ENCODE data around the gene SLC17A2. TPM values are rescaled to one million over a fixed set of nuclear protein-coding genes. Genes with fewer than 3 reads are reported as not detected.

Gene SLC17A2
- total and polyA plus RNA-seq, 2 of the 13 experiments (the other 11 are each of a cell fraction or from before 2014, with no cell fraction given): 11.2 to 32.4 TPM

DNA sequence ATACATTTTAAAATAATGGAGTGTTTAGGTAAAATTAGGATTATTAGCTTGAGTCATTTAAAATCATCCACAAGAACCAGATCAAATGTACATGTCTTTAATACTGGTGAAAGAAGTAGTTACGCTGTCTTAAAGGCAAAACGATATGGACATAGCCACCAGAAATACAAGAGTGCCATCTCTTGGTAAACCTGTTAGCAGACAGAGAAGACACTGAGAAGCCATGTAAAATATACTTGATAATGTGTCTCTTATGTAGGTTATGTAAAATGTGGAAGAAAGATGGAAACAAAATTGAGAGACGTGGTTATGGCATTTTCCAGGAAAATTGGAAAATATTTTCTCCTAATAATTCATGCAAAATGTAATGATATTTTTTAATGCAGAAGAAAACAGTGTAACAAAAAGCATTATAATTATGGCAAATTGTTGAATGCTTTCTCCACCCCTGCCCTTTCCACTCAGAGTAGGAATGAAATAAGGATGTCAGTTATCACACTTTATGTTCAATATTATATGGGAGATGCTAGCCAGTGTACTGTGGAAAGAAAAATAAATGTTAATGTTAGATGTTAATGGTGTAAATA, 12.2 kb upstream of the SLC17A2 start (continued):
- TF ChIP-seq ZNF317 (CRISPR knock-in tag; IDR thresholded peaks at IDR 0.05) (no peak), ZNF737 (CRISPR knock-in tag; IDR thresholded peaks at IDR 0.05; ENCODE audit: borderline replicate concordance) (no peak), ZNF503 (CRISPR knock-in tag; IDR thresholded peaks at IDR 0.05) (no peak), FOXA3 (CRISPR knock-in tag; IDR thresholded peaks at IDR 0.05) (peak; percentile 27; the same call in 1 of the 2 replicates), MBNL3 (CRISPR knock-in tag; conservative IDR thresholded peaks at IDR 0.05) (no peak), KAT8 (CRISPR knock-in tag; IDR thresholded peaks at IDR 0.05) (peak; percentile 64), CREB1 (IDR thresholded peaks at IDR 0.05) (no peak), CREB1 (CRISPR knock-in tag; IDR thresholded peaks at IDR 0.05) (peak; percentile 29; the same call in 1 of the 2 replicates), YEATS2 (CRISPR knock-in tag; IDR thresholded peaks at IDR 0.05; ENCODE audit: borderline replicate concordance) (peak; percentile 40; the same call in 1 of the 2 replicates), NFRKB (IDR thresholded peaks at IDR 0.05) (no peak), RARA (CRISPR knock-in tag; IDR thresholded peaks at IDR 0.05) (peak; percentile 29; the same call in 1 of the 2 replicates), KDM2A (CRISPR knock-in tag; IDR thresholded peaks at IDR 0.05; ENCODE audit: borderline replicate concordance, low read depth) (no peak), ARNT2 (CRISPR knock-in tag; IDR thresholded peaks at IDR 0.05; ENCODE audit: low read depth) (no peak), MIER2 (CRISPR knock-in tag; IDR thresholded peaks at IDR 0.05) (no peak), RXRB (CRISPR knock-in tag; IDR thresholded peaks at IDR 0.05; ENCODE audit: borderline replicate concordance) (peak; percentile 46; the same call in 1 of the 2 replicates), ZNF20 (CRISPR knock-in tag; IDR thresholded peaks at IDR 0.05) (no peak), HMG20A (CRISPR knock-in tag; IDR thresholded peaks at IDR 0.05; ENCODE audit: borderline replicate concordance) (peak; percentile 16; the same call in 1 of the 2 replicates), KLF12 (CRISPR knock-in tag; IDR thresholded peaks at IDR 0.05; ENCODE audit: borderline replicate concordance) (no peak), MIER3 (CRISPR knock-in tag; IDR thresholded peaks at IDR 0.05; ENCODE audit: borderline replicate concordance) (0 out of 2 replicates have a peak, but pooled peaks have one; percentile 21)
- TF ChIP-seq, protein P1, sequence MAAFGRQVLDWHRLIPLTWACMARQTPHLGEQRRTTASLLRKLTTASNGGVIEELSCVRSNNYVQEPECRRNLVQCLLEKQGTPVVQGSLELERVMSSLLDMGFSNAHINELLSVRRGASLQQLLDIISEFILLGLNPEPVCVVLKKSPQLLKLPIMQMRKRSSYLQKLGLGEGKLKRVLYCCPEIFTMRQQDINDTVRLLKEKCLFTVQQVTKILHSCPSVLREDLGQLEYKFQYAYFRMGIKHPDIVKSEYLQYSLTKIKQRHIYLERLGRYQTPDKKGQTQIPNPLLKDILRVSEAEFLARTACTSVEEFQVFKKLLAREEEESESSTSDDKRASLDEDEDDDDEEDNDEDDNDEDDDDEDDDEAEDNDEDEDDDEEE (CRISPR knock-in tag; IDR thresholded peaks at IDR 0.05): no peak
- TF ChIP-seq, protein P2, sequence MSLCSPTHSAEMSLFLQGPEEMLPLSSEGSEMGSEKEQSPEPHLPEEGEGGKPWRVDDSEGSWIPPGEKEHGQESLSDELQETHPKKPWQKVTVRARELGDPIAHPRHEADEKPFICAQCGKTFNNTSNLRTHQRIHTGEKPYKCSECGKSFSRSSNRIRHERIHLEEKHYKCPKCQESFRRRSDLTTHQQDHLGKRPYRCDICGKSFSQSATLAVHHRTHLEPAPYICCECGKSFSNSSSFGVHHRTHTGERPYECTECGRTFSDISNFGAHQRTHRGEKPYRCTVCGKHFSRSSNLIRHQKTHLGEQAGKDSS (CRISPR knock-in tag; IDR thresholded peaks at IDR 0.05; ENCODE audit: borderline replicate concordance, low read depth): no peak
- TF ChIP-seq, protein P3, sequence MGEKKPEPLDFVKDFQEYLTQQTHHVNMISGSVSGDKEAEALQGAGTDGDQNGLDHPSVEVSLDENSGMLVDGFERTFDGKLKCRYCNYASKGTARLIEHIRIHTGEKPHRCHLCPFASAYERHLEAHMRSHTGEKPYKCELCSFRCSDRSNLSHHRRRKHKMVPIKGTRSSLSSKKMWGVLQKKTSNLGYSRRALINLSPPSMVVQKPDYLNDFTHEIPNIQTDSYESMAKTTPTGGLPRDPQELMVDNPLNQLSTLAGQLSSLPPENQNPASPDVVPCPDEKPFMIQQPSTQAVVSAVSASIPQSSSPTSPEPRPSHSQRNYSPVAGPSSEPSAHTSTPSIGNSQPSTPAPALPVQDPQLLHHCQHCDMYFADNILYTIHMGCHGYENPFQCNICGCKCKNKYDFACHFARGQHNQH (CRISPR knock-in tag; IDR thresholded peaks at IDR 0.05): no peak
- TF ChIP-seq, protein P4, sequence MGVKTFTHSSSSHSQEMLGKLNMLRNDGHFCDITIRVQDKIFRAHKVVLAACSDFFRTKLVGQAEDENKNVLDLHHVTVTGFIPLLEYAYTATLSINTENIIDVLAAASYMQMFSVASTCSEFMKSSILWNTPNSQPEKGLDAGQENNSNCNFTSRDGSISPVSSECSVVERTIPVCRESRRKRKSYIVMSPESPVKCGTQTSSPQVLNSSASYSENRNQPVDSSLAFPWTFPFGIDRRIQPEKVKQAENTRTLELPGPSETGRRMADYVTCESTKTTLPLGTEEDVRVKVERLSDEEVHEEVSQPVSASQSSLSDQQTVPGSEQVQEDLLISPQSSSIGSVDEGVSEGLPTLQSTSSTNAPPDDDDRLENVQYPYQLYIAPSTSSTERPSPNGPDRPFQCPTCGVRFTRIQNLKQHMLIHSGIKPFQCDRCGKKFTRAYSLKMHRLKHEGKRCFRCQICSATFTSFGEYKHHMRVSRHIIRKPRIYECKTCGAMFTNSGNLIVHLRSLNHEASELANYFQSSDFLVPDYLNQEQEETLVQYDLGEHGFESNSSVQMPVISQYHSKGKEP (CRISPR knock-in tag; IDR thresholded peaks at IDR 0.05): no peak
- TF ChIP-seq, protein P5, sequence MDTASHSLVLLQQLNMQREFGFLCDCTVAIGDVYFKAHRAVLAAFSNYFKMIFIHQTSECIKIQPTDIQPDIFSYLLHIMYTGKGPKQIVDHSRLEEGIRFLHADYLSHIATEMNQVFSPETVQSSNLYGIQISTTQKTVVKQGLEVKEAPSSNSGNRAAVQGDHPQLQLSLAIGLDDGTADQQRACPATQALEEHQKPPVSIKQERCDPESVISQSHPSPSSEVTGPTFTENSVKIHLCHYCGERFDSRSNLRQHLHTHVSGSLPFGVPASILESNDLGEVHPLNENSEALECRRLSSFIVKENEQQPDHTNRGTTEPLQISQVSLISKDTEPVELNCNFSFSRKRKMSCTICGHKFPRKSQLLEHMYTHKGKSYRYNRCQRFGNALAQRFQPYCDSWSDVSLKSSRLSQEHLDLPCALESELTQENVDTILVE (CRISPR knock-in tag; IDR thresholded peaks at IDR 0.05): peak; percentile 64; the same call in 1 of the 2 replicates
